ENCODE data around the gene MEGF10. TPM values are rescaled to one million over a fixed set of nuclear protein-coding genes. Genes with fewer than 3 reads are reported as not detected.

MEGF10 gene
- total and polyA plus RNA-seq, 2 of the 8 experiments (the other 6 are each of a cell fraction or from before 2014, with no cell fraction given), result 38.2 to 53.1 TPM

- Histone ChIP-seq H3K14ac (ENCODE audit: insufficient read length) (no peak overlapping the region), H4K5ac (ENCODE audit: insufficient read length, low read depth, low read length) (no peak overlapping the region), H3K36me3 (ENCODE audit: control insufficient read depth in 2 of 4, insufficient read depth in 4 of 4, low read length in 3 of 4) (no peaks in the 10 kb centered on the region; a peak in 2 of 8 replicates), H3K9me3 (ENCODE audit: insufficient read depth in 2 of 2, low read depth in 1 of 2, low read length in 1 of 2) (no peaks in the 10 kb centered on the region), H3K79me1 (ENCODE audit: low read depth, low read length) (no peaks in the 10 kb centered on the region), H2BK12ac (ENCODE audit: low read depth, low read length) (no peak overlapping the region), H4K8ac (ENCODE audit: extremely low read depth, insufficient read depth, low read length) (no peak overlapping the region), H3K27me3 (replicated peaks in 1 of 4; ENCODE audit: control insufficient read depth in 3 of 4, extremely low read depth in 1 of 4, insufficient read depth in 3 of 4, low read length in 3 of 4) (no peaks in the 10 kb centered on the region), H4K20me1 (replicated peaks in 1 of 2; ENCODE audit: control insufficient read depth in 1 of 2, insufficient read depth in 2 of 2, low read length in 2 of 2) (no peaks in the 10 kb centered on the region), H3K4ac (replicated peaks; ENCODE audit: insufficient read length, low read depth, low read length) (no peak overlapping the region), H2AK5ac (ENCODE audit: low read depth, low read length) (no peak overlapping the region), H3K27ac (ENCODE audit: low read depth, low read length) (no peak overlapping the region), H3K23ac (ENCODE audit: insufficient read length) (peak overlapping the region; percentile 17), H3K18ac (ENCODE audit: extremely low read depth, low read length) (no peak overlapping the region), H2BK120ac (replicated peaks; ENCODE audit: low read depth, low read length) (no peak overlapping the region), H3K56ac (replicated peaks; ENCODE audit: insufficient read length, low read depth, low read length) (no peak overlapping the region), H3K4me3 (ENCODE audit: extremely low read depth in 1 of 4, insufficient read depth in 2 of 4, low read depth in 3 of 4, low read length in 4 of 4) (no peak overlapping the region), H3K4me1 (replicated peaks in 1 of 4; ENCODE audit: control insufficient read depth in 3 of 4, insufficient read depth in 4 of 4, low read length in 3 of 4) (peaks cover 0 to 7% (median 0%) of the 10 kb centered on the region in 4 experiments; a peak in 1 of 7 replicates), H4K91ac (replicated peaks; ENCODE audit: insufficient read length, low read length) (no peak overlapping the region), H2AFZ (ENCODE audit: low read length) (no peak overlapping the region), H3K79me2 (ENCODE audit: control insufficient read depth in 1 of 2, insufficient read depth in 2 of 2, low read length in 2 of 2) (no peaks in the 10 kb centered on the region; a peak in 1 of 4 replicates), H3K23me2 (ENCODE audit: low read depth, low read length) (no peaks in the 10 kb centered on the region), H3K9ac (replicated peaks in 1 of 4; ENCODE audit: extremely low read depth in 1 of 4, low read depth in 3 of 4, low read length in 3 of 4) (no peak overlapping the region), H3K4me2 (ENCODE audit: insufficient read depth in 1 of 2, low read depth in 2 of 2, low read length in 2 of 2) (no peak overlapping the region), H2BK15ac (ENCODE audit: low read length) (no peak overlapping the region), H2BK20ac (ENCODE audit: low read length) (no peak overlapping the region), H2BK5ac (ENCODE audit: low read depth, low read length) (no peak overlapping the region)
- FAIRE-seq (no peak), DNase-seq (ENCODE audit: low read depth in 1 of 2, low spot score in 2 of 2) (no peak)
- POLR2A ChIA-PET (ENCODE audit: partially characterized antibody), result no interaction called here
- CTCF ChIA-PET (ENCODE audit: partially characterized antibody), result interaction anchor here (0.6 kb wide), 1 partner anchor 13 kb away, joined by 3 read pairs; no protein-coding TSS in a partner anchor
- TF ChIP-seq PHF8 (conservative IDR thresholded peaks at IDR 0.05; ENCODE audit: low read depth, low read length), result no peak
- TF ChIP-seq EZH2 (IDR thresholded peaks at IDR 0.05; ENCODE audit: low read depth, low read length, severe bottlenecking), result no peak
- TF ChIP-seq JUND (IDR thresholded peaks at IDR 0.05; ENCODE audit: low read length), result no peak
- TF ChIP-seq CREB1 (IDR thresholded peaks at IDR 0.05), result no peak
- no peak for TF ChIP-seq TCF12 (IDR thresholded peaks at IDR 0.05; ENCODE audit: low read depth, low read length)
- 90% methylated on average over 1 of the region's 1 CpG; no CpG with 5 or more reads in 1 of the 2 experiments for WGBS, 2 experiments (ENCODE audit: extremely low coverage in 1 of 2, insufficient coverage in 1 of 2, insufficient read length in 1 of 2, insufficient replicate concordance in 2 of 2, low coverage in 1 of 2, low lambda C conversion rate in 2 of 2, missing lambda C conversion rate in 1 of 2)
Measured at GRCh38 chr5:127367946-127368465, 77.4 kb downstream of the MEGF10 start.

All from H1 (cell line).